HAP-1 (cell line): Measurements from ENCODE around the gene TNS3.

Experiments used
- DNase-seq, 2 experiments: peaks; one replicate each; pipeline ENCODE4 v3.0.0-alpha.2; 2016 to 2020; ENCODE audit warnings: low spot score in 2 of 2
- H3K27me3 ChIP-seq: fragments of 250-450 bp; sonication (Bioruptor Pico); 2 replicates; pipeline ENCODE4 v1.5.1; 2020; ENCODE audit warnings: low read depth, mild to moderate bottlenecking, moderate library complexity
- H3K36me3 ChIP-seq: fragments of 250-450 bp; sonication (Bioruptor Pico); replicated peaks from 2 replicates; pipeline ENCODE4 v1.5.1; 2020; ENCODE audit warnings: mild to moderate bottlenecking
- H3K4me1 ChIP-seq: fragments of 250-450 bp; sonication (Bioruptor Pico); 2 replicates; pipeline ENCODE4 v1.5.1; 2020; ENCODE audit warnings: mild to moderate bottlenecking
- H3K4me3 ChIP-seq: fragments of 250-450 bp; sonication (Bioruptor Pico); 2 replicates; pipeline ENCODE4 v1.5.1; 2020; ENCODE audit warnings: mild to moderate bottlenecking, moderate library complexity
- H3K9me3 ChIP-seq: fragments of 250-450 bp; sonication (Bioruptor Pico); 2 replicates; pipeline ENCODE4 v1.5.1; 2020; ENCODE audit warnings: mild to moderate bottlenecking, moderate library complexity
- in situ Hi-C: fragments of 300-500 bp; cut with MboI; formaldehyde crosslinking; loops from 3 replicates; pipeline ENCODE4 v1.14.3; 2020; ENCODE audit warnings: low sequenced_read_pairs, inconsistent platforms, mixed read lengths

Gene TNS3

DNA sequence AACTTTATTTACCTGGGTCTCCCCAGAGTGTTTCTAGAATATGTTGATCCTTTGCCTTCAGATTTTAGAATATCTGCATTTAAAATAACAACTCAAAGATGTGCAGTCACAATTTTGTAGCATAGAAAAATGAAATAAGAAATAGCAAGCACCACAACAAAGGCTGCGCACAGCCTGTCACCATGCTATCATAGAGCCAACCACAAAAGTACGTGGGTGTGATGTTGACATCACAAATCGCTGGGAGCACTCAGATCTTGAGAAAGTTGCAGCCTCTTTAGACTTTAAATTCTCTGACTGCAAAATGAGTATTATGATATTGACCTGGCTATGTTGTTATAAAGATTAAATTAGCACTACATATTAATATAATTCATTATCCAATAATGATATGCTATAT lies 177.9 kb downstream of the TNS3 start:
- no peak for DNase-seq
- no peak overlapping the region for H3K4me3 ChIP-seq
- in situ Hi-C loops = no loop called here
- no peaks in the 10 kb centered on the region for H3K9me3 ChIP-seq
- peaks cover 24% of the 10 kb centered on the region for H3K36me3 ChIP-seq
- no peaks in the 10 kb centered on the region for H3K4me1 ChIP-seq
- H3K27me3 ChIP-seq = no peaks in the 10 kb centered on the region

DNA sequence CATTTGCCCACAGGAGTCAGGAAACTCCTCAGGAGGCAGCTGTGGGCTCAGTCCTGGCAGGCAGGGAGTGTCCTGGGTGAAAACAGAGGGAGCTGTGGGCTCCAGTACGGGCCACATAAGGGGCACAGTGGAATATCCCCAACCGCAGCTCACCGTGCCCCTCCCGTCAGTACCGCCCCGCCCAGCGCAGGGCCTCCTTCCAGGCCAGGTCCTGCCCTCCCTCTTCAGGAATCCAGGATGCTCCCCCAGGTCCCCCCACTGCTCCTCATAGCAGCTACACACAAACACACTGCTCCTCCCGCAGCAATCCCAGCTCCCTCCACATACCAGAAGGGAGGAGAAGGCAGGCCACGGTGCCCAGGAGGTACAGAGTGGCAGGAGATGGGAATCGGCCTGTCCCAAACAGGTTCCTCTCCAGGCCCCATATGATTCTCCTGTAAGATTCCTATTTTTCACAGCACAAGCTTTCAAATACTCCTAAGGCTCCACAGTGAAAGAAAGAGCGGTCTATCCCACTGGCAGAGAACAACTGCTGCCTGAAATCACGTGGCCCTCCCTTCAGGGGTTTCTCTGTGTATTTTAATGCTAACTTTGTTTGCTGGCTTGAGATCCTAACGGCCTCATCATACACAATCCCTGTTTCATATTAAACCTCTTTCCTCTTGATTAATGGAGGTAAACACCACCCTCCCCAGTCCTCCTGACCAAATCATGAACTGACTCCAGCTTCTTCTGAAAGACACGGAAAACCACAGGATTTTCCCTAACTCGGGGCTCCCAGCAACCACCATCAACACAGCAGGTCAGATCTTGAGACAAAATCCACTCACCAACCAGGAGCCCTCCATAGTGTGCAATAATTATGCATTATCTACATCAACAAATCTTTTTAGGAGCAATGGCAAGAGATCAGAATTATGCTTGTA lies 178.7 kb downstream of the TNS3 start:
- no peaks in the 10 kb centered on the region for H3K9me3 ChIP-seq
- no peaks in the 10 kb centered on the region for H3K4me1 ChIP-seq
- H3K27me3 ChIP-seq = no peaks in the 10 kb centered on the region
- in situ Hi-C loops = no loop called here
- no peak overlapping the region for H3K4me3 ChIP-seq
- DNase-seq = no peak
- peaks cover 29% of the 10 kb centered on the region for H3K36me3 ChIP-seq

DNA sequence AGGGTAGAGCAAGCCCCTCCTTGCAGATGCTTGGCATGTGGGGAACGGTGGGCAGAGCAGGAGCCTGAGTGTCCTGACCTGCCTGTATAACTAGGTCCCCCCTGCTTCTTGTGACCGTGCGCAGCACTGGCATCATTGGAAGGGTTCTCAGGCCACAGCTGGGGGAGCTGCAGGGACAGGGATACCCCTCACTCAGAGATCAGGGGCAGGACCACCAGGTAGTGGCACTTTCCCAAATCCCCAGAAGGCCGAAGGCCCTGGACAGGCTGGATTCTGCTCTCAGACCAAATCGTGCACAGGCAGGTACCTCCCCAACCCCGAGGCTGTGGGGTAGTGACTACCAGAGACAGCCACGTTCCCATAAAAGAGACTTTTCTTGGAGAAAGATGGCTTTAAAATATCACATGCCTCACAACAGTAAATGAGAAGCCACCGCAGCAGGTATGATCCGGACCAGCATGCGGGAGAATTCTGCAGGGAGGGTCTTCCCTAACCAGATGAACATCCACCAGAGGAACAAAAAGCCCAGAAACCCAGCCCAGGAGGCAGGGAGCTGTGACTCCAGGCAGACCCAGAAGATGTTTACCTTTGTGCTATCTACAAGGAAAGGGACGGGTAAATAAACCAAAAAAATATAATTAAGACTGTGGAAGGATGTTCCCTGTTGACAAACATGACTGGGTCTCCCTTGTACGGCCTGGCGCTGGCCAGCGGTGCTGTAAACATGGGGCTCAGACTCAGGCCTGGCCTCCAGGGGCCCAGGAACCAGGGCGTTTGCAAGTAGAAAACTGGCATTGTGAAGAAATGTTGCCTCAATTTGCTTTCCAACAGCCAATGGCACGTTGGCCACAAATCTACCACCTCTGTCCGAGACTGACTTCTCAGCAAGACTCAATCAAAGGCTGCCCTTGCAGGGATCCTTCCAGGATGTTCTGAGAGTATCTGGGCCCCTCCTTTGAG lies 180.0 kb downstream of the TNS3 start:
- peaks cover 30% of the 10 kb centered on the region for H3K36me3 ChIP-seq
- in situ Hi-C loops = no loop called here
- H3K27me3 ChIP-seq = no peaks in the 10 kb centered on the region
- no peak for DNase-seq
- H3K4me1 ChIP-seq = no peaks in the 10 kb centered on the region
- no peak overlapping the region for H3K4me3 ChIP-seq
- H3K9me3 ChIP-seq = no peaks in the 10 kb centered on the region

DNA sequence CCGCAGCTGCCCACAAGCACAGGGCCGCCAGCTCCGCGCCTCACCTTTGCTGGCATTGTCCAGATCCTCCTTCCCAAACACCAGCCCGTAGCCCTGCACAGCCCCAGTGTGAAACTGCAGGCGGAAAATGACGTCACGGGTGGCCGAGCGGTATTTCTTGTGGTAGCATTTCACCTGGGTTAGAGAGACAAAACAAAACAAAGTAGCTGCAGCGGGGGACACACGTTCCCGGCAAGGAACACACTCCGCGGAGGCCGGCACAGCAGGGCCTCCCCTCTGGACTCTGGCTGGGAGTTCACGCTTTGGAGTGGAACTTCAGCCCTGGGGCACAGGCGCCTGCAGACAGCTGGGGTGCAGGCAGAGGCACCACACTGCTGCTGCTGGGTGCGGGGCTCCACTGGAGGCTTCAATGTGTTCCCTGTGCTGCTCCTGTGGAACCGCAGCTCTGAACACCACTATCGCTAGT lies 181.1 kb downstream of the TNS3 start:
- in situ Hi-C loops = no loop called here
- no peak overlapping the region for H3K4me3 ChIP-seq
- H3K4me1 ChIP-seq = no peaks in the 10 kb centered on the region
- H3K9me3 ChIP-seq = no peaks in the 10 kb centered on the region
- H3K27me3 ChIP-seq = no peaks in the 10 kb centered on the region
- no peak for DNase-seq
- peaks cover 38% of the 10 kb centered on the region for H3K36me3 ChIP-seq

DNA sequence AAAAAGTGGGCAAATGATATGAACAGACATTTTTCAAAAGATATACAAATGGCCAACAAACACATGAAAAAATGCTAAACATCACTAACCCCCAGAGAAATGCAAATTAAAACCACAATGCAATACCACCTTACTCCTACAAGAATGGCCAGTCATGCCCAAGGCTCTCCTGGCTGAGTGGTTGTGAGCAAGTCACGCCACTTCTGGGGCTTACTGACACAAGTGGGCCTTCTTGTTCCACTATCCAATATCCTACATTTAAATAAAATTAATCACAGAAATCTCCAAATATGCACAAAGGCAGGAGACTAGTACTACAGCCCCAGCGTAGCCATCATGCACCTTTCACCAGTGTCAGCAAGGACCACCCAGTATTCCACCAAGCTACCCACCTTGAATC lies 181.9 kb downstream of the TNS3 start:
- Histone ChIP-seq H3K4me1 (no peaks in the 10 kb centered on the region), H3K9me3 (no peaks in the 10 kb centered on the region), H3K4me3 (no peak overlapping the region), H3K36me3 (peaks cover 38% of the 10 kb centered on the region), H3K27me3 (no peaks in the 10 kb centered on the region)
- no peak for DNase-seq
- in situ Hi-C loops = no loop called here

DNA sequence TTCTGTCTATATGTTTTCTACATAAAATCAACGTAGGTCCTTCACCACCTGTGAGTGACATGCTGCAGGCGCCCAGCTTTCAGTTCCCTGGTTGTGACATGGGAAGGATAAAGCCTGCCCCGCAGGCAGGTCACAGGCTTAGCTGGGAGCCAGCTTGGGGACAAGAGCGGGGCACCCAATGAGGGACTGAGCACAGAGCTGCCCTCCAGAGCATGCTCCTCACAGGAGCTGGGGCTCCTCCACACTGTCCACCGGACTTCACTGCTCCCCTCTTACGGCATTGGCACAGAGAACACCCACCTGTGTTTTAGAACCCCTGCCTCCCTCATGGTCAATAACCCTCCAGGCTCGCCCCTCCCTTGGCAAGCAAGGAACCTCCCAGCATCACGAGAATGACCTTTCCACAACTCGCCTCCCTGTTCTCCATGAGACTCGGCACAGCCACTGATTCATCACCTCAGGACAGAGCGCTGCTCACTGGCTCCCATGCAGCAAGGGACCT lies 187.1 kb downstream of the TNS3 start:
- H3K27me3 ChIP-seq = no peaks in the 10 kb centered on the region
- no peaks in the 10 kb centered on the region for H3K9me3 ChIP-seq
- DNase-seq = no peak
- no peaks in the 10 kb centered on the region for H3K4me1 ChIP-seq
- in situ Hi-C loops = no loop called here
- H3K36me3 ChIP-seq = peaks cover 54% of the 10 kb centered on the region
- H3K4me3 ChIP-seq = no peak overlapping the region

DNA sequence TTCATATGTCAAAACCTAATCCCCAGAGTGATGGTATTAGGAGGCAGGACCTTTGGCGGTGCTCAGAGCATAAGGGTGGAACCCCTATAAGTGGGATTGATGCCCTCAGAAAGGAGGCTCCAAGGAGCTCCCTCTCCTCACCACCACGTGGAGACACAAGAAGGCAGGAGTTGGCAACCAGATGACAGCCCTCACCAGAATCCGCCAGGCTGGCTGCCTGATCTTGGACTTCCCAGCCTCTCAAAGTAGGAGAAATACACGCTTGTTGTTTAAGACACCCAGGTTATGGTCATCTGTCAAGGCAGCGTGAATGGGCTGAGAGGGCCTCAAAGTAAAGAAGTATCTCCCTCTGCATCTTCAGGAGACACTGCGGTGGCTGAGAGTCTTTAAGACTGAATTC lies 187.7 kb downstream of the TNS3 start:
- DNase-seq = no peak
- Histone ChIP-seq H3K27me3 (no peaks in the 10 kb centered on the region), H3K4me1 (no peaks in the 10 kb centered on the region), H3K9me3 (no peaks in the 10 kb centered on the region), H3K36me3 (peaks cover 49% of the 10 kb centered on the region), H3K4me3 (no peak overlapping the region)
- in situ Hi-C loops = no loop called here

DNA sequence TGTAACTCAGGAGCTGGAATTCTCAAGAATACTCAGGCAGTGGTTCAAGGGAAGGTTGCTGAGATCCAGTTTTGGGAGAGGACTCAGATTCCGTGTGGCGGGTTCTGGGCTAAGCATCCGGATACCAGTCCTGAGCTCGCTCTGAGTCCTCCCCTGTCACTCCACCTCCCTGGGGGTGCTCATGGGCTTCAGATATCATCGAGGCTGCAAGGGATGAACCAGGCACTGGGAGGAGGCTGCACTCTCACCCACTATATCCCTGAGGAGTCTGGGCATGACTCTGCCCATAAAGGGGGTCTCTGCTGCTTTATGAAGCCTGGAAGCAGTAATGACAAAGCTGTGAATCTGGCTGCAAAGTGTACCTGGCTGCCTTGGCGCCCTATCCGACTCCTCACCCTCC lies 188.5 kb downstream of the TNS3 start:
- Histone ChIP-seq H3K4me3 (no peak overlapping the region), H3K9me3 (no peaks in the 10 kb centered on the region), H3K36me3 (peaks cover 45% of the 10 kb centered on the region), H3K27me3 (no peaks in the 10 kb centered on the region), H3K4me1 (no peaks in the 10 kb centered on the region)
- DNase-seq = no peak
- in situ Hi-C loops = no loop called here

DNA sequence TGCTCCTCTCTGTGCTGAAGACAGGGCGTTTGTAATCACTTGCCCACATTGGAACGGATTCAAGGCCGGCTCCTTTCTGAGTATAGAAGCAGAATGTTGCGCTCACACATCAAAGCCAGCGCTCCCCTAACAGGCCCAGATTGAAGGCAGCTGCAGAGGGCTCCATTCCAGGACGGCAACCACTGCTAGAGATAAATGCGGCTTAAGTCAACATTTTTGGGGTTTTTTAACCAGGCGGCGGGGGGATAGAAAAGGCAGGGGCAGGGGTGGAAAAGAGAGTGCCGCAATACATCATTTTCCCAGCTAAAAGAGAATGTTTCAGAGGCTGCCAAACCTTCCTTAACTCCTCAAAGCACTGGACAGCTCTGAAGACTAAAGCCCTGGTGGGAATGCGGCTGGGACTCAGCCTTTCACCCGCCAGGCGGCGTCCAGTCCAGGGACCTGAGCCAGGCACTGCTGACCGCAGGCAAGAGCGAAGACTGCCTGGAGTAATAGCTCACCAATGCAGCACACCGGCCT lies 189.6 kb downstream of the TNS3 start:
- Histone ChIP-seq H3K36me3 (peaks cover 42% of the 10 kb centered on the region), H3K27me3 (no peaks in the 10 kb centered on the region)
- in situ Hi-C loops = no loop called here

DNA sequence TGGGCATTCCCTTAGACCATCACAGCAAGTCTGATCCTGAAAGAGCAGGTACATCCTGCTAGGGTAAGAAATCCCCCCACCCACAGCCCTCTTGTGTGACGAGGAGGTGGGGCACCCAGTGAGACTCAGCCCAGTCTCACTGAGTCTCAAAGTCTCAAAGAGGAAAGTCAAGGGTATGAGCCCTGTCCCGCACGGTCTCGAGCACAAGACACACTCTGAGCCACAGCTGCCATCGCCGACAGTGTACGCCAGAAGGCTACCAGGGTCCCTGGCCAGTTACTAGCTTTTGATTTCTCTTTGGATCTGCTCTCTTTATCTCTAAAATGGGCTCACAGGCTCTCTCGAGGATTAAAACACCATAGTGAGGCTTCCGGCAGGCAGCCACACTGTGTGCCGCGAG lies 190.2 kb downstream of the TNS3 start:
- Histone ChIP-seq H3K4me1 (no peaks in the 10 kb centered on the region), H3K36me3 (peaks cover 40% of the 10 kb centered on the region), H3K4me3 (no peak overlapping the region), H3K27me3 (no peaks in the 10 kb centered on the region), H3K9me3 (no peaks in the 10 kb centered on the region)
- DNase-seq = no peak
- in situ Hi-C loops = no loop called here

More for the DNA sequence above, 189.6 kb downstream of the TNS3 start:
- H3K4me3 ChIP-seq = no peak overlapping the region
- H3K4me1 ChIP-seq = no peaks in the 10 kb centered on the region
- no peaks in the 10 kb centered on the region for H3K9me3 ChIP-seq
- DNase-seq = no peak

DNA sequence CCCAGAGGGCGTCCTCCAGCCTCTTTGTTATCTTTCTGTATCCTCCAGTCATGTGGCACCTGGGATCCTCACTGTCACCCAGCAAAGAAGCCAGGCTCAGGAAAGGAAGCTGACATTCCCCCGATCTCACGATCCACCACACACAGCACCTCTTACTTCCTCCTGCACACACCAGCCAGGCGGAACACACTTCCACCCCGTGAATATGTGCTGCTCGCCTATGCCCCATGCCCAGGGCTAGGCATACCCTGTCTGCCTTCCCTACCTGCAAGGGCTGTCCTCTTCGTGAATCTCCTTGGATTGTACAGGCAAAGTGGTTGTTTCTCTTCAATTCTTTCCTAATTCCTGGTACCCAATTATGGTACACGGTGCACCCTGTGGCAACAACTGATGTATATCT lies 191.0 kb downstream of the TNS3 start:
- in situ Hi-C loops = no loop called here

DNA sequence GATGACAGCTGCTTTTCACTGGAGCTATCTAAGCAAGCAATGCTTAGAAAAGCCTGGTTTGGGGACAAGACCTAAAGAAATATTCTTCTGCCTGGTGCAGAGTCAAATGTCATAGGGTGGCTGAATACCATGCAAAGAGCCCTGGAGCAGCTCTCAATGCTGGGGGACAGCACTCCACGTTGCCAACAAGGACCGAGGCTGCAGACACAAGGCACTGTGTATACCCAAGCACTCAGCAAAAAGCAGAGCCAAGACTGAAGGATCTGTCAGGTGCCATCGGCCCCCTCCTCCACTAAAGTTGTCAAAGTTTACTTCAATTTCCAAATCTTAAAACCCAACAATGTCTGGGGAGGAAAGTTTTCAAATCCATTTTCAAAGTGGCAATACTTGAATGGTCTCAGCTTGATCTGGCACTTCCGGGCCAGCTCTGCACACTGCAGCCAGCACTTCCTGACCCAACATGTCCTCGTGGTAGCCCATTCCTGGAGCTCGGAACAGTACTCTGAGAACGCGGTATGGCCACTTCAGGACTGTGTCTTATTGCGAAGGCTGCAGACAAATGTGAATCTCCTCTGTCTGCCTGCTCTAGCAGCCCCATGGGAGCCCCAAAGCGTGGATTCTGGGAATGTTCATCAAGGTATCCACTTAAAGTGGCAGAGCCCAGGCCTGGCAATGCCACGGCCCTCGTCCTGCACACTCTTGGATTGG lies 191.8 kb downstream of the TNS3 start:
- in situ Hi-C loops = no loop called here
- Histone ChIP-seq H3K36me3 (peaks cover 23% of the 10 kb centered on the region), H3K4me1 (no peaks in the 10 kb centered on the region), H3K27me3 (no peaks in the 10 kb centered on the region), H3K4me3 (no peak overlapping the region), H3K9me3 (no peaks in the 10 kb centered on the region)
- DNase-seq = no peak

More for the DNA sequence above, 191.0 kb downstream of the TNS3 start:
- Histone ChIP-seq H3K4me1 (no peaks in the 10 kb centered on the region), H3K27me3 (no peaks in the 10 kb centered on the region), H3K36me3 (peaks cover 32% of the 10 kb centered on the region), H3K9me3 (no peaks in the 10 kb centered on the region), H3K4me3 (no peak overlapping the region)
- DNase-seq = no peak
